Activated CD8-positive, alpha-beta memory T cell treated with anti-CD3 and anti-CD28 coated beads, Interleukin-2, amount 50 U/mL, for 1 hour (primary cell): ENCODE measurements around the gene LRRC46.
A peak's percentile ranks its signal among the peaks of the same experiment; 100 is the strongest.

Source experiments
- DNase-seq: peaks from one replicate; pipeline ENCODE4 v3.0.0-alpha.2; 2020; ENCODE audit errors: extremely low read depth

The LRRC46 gene

DNA sequence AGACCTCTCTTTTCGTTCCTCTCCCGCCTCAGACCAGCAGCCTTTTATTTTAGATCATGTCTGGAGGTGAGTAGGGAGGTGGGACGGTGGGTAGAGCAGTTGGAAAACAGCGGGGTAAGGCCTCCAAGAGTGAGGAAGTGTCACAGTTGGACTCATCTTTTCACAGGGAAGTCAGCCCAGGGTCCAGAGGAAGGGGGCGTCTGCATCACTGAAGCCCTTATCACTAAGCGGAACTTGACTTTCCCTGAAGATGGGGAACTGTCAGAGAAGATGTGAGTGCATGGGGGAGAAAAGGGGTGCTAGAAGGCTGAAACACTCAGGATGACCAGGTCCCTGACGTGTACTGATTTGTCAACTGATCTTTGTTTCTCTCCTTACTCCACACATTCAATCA, 461 bp downstream of the LRRC46 start:
- no peak for DNase-seq

DNA sequence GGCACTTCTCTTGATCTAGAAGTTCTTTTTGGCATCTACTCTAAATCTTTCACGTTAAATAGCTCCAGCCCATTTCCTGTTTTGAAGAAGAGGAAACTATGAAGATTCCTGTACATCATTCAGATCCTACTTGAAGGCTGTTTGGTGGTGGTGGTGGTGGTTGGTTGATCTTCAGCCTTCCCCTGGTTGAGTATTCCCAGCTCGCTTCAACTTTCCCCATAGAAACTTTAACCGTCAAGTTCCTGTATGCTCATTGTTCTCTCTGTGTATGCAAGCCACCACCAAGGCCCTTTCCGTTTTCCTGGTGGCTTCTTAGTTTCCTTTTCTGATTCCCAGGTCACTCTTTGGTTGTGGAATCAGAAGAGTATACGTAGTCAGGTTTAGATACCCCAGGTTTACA, 3.3 kb downstream of the LRRC46 start:
- DNase-seq, result no peak

DNA sequence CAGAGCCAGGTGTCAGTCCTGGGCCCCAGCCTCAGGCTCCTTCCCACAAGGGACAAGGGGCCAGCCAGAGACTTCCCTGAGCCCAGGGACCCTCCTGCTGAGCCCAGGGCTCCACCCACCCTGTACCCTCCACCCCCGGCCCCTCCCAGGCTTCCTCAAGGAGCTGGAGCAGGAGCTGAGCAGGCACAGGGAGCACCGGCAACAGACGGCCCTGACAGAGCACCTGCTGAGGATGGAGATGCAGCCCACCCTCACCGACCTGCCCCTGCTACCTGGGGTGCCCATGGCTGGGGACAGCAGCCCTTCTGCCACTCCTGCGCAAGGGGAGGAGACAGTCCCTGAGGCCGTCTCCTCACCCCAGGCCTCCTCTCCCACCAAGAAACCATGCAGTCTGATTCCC, 5.1 kb downstream of the LRRC46 start:
- no peak for DNase-seq

DNA sequence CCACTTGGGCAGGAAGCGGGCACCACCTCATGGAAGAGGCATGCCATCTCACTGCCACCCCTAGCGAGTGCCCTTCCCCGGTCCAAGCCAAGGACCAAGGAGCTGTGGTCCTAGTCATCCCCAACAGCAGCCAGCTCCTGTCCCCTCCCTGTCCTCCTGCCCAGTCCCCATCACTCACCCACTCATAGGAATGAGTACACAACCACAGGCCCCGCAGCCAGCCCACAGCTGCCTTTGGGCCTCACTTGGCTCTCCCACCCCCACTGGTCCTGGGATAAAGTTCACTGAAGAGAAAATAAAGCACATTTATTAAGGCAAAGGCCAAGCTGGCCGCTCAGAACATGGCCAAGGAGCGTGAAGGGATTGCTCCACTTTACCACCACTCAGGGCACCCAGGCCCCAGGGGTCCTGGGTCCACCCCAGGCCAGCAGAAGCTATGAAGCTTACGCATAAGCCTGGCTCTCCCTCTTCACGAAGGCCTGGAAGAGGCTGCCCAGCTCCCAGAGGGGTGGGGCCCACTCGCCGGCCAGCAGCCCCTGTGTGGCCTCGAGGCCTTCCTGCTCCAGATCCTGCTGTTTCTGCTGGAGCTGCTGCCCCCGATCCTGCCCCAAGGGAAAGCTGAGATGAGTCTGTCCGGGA, 6.0 kb downstream of the LRRC46 start:
- no peak for DNase-seq

DNA sequence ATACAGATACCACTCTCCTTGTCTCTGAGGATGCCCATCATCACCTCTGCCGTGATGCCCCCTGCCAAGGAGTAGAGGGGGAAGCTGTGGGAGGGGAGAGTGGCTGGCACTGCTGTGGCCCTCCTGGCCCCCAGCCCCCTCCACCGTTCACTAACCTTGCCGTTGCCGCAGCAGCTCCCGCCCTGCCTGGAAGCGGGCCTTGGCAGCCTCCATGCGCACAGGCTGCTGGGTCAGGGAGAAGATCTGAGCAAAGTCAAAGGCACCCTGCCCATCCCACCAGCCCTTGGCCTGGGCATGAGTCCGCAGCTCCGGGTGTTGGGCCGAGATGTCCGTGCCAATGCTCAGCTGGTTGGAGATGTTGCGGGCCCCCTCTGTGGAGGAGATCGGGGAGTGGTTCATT, 7.2 kb downstream of the LRRC46 start:
- no peak for DNase-seq

DNA sequence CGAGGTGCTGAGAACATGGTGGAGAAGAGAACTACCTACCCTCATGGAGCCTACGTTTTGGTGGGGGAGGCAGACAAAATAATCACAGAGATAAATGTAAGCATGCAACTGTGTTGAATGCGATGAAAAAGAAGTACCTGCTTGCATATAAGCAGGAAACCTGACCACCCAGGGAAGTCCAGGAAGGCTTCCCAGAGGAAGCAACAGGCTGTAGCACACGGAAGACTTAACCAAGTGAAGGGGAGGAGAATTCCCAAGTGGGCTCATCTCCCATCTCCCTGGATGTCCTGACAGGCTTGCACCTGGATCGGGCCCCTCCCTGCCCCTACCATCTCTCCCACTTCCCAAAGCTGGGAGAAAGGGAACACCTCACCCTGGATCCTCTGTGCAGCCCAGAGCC, 7.6 kb downstream of the LRRC46 start:
- DNase-seq, result no peak

DNA sequence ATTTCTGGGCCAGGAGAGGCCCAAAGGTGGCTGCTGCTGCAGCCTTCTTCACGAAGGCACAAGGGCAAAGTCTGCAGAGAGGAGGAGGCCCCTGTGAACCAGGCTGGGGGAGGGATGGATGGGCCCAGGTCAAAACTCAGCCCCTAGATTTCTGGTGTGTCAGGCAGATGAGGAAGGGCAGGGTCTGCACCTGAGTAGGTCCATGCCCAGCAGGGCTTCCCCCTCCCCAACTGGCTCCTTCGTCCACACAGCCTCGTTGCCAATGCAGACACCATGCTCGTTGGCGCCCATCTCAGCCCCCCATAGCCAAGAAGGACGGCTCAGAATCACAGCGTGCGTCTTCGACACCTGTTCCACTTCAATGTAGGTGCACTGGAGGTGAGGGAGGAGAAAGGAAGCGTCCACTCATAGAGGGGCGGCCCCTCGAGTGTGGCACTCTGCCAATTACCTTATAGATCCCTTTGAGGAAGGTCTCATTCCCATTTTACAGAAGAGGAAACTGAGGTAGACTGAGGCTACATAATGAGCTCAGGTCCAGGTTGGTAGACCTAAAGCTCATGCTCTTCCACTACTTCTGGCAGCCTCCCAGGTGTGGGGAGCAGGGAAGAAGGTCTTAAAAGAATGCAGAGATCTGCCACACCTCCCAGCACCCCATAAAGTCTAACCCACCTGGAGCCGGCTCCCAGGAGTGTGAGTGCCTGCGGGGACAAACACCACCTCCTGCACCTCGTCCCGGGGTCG, 8.7 kb downstream of the LRRC46 start:
- no peak for DNase-seq

DNA sequence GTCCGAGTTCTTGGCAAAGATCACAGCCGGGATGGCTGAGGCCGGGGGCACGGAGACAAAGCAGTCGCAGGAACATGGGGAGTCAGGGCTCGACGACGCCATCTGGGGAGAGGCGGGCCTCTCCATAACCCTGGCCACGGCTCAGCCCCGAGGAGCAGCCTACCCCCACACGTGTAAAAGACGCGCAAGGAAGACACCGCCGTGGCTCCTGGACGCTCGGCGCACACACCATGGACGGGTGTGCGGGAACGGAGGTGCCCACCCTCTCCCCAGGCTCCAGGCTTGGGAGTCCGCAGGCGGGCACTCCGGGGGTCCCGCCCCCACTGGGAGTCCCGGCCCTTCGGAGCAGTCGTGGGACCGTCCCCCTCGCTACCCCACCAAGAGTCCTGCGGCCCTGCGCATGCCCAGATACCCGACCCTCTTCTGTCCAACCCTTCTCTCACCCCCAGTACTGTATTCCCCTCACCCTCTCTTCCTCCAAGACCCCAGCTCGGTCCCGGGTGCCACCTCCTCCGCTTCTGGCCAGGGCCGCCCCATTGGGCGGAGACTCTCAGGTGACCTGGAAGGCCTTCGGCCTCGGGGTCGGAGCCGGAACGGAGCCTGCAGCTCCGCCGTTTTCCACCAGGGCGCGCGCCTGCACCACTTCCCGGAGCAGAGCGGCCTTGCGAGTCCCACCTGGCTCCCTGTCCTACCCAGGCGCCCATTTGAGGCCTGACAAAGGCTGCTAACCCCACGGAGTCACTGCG, 9.4 kb downstream of the LRRC46 start, which contains the start of gene SCRN2:
Gene SCRN2, minus strand, starts transcription at position 532 of the 746 bp plus-strand sequence. Its CDS starts 430 bp downstream, at position 102.
- peak; percentile 47 for DNase-seq

DNA sequence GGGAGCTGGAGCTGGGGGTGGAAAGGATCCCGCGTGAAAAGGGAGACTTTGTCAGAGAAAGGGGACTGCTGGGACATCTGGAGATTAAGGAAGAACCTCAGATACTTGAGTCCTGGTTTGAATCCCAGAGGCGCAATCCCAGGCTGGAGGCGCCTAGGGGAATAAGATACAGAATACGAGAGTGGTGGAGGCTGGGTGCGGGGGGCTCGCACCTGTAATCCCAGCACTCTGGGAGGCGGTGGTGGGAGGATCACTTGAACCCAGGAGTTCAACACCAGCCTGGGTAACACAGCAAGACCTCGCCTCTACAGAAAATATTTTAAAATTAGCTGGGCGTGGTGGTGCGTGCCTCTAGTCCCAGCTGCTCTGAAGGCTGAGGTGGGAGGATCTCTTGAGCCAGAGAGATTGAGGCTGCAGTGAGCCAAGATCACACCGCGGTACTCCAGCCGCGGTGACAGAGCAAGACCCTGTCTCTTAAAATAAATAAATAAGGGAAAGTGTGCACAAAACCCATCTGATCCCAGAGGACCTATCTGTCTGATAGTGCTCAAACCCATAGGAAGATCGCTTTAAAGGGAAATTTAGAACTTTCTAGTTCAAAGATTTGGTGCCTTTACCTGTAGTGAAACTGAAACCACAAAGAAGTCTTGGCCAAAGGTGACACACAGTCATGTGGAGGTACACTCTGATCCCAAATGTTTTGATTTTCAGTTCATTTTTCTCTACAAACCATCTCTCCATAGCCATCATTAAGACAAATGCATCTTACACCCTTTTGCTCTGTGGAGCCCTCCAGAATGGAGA, 10.2 kb downstream of the LRRC46 start:
- DNase-seq, result no peak

DNA sequence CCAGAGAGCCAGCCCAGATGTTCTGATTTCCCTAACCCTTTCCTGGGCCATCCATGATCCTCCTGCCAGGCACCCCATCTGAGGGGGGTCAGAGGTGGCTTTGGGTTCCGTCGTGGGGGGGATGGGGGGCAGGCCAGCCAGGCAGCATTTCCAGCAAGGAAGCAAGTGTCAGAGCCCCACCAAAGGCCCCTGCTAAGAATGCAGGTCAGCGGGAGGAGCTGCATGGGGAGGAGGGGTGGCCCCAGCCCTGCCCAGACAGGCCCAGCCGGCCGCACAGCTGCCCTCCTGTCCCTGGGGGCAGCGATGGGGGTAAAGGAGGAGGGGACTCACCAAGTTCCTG, 11.9 kb downstream of the LRRC46 start:
- DNase-seq, result no peak

DNA sequence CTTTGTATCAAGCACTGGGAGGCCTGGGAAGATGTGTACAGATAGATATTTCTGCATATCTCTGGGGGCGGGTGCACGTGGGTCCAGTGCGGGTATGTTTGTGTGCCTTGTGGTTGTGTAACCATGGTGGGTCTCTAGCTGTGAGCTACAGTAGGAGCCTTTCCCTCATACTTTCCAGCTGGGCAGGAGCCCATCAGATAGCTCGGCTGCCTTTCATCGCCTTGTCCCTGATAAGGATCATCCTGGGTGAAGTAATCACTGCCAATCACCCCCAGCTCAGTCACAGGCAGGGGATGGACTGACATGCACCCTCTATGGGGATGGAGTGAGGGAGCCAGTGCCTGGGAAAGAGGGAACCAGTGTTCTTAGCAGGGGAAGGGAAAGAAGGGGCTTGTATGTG, 12.8 kb downstream of the LRRC46 start:
- no peak for DNase-seq

DNA sequence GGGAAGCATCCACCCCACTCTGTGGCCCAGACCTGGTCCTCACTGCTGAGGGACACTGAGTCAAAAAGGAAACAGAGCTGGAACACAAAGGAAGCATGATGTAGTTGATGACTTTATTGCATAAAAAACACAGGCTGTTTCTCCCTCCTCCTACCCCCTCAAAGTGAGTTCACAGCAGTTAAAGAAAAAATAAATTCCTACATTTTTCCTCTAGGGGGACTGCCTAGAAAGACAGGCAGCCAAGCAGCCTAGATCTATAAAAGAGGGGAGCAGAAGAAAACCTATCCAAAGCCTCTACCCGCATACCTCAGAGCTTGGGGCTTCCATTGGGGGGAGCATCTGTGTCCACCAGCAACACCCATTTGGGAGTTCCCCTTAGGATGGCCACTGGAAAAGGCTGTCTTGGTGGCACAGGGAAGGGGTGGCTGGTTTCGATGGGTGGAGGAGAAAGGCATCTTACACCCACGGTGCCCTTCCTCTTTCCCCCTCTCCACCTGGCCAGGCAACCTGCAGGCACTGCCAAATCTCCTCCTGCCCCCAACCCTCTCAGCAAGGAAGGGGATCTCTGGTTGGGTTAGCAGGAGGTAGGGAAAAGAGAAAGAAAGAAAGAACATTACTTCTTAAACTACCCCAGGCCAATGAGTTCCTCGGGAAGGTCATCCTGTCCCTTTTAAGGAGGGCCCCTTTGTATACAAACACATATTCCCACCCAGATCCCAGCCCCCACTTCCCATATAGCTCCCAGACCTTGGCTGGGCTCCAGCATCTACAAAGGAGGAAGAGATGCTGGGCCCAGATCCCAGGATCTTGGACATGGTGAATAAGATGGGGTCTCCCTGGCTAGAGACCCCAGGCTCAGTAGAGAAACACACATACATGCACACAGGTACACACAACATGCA, 13.6 kb downstream of the LRRC46 start:
- no peak for DNase-seq

DNA sequence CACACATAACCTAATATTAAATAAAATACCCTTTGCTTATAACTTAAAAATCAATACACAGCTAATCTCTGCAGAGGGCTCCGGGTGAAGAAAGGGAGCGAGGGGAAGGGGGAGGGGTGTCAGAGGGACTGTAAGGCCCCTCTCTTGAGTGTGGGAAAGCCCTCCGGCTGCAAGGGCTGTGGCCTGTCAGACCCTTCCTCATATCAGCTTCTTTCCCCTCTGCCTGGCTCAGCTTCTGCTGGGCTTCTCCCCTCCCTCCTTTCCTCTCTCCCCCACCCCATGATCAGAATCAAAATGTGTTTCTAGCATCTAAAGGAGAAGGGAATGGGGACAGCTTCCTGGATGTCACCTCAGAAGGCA, 14.2 kb downstream of the LRRC46 start:
- DNase-seq, result no peak

DNA sequence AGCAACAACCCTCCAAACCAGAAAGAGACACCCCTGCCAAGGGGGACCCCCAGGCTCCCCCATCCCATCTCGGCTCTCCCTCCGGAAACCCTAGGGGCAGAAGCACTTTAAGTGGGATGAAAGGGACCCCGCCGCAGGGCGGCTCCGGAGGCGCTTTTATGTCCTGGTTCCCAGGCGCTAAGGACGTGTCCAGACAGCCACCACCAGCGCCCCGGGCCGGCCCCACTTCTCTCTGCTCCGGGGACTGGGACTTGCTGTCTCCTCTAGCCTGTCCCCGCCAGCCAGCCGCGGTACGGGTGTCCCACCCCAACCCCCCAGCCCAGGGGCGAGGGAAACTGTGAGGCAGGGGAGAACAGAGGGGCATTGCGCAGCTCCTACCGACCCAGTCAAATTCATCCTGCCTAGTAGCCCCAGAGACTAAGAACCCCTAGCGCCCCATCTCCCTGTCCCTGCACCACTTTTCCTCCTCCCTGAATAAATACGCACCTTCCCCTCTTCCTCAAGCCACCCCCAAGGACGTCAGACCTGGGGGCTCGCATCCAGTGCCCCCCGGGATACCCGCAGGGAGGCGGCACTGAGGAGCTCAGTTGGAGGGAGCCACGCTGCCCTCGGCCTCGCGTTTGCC, 15.4 kb downstream of the LRRC46 start:
- no peak for DNase-seq

DNA sequence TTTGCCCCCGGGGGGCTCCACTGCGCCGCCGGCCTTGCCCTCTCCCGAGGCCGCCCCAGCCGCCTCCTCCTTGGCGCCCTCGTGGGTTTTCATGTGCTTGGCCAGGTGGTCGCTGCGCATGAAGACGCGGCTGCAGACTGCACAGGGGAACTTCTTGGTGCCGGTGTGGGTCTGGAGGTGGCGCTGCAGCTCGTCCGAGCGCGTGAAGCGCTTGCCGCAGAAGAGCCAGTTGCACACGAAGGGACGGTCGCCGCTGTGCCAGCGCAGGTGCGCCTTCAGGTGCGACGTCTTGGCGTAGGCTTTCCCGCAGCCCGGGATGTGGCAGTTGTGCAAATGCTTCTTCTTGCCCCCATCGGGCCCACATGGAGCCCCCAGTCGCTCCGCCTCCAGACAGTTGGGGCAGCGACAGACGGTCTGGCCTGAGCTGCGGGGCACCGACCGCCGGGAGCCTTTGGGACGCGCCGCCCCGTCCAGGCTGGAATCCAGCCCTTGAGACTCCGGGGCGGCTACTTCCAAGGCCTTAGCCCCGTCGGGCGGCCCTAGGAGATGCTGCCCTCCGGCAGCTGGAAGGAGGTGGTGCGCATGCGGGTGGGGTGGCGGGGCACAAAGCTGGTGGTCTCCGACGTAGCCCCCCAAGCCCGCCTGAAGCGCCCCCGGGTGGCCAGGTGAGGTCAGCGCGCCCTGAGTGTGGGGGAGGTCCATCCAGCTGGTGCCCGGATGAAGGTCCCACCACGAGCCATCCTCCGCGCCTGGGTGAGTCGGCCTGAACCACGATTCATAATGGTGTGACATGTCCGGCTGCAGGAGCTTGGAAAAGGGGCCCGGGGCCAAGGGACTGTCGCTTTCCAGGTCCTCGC, 16.1 kb downstream of the LRRC46 start:
- DNase-seq, result no peak

DNA sequence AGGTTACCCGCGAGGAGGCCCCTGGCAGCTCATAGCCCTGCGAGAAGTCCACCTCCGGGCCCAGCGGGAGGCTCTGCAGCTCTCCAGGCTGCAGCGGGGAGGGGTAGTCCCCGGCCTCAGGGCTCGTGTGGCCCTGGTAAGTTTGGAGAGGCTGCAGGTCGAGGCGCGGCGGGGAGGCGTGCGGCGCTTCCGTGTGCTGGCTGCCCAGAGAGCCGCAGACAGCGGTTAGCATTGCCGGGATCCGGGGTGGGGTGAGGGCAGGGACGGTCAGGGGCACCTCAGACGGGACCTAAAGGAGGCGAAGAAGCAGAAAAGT, 16.7 kb downstream of the LRRC46 start:
- DNase-seq, result no peak

DNA sequence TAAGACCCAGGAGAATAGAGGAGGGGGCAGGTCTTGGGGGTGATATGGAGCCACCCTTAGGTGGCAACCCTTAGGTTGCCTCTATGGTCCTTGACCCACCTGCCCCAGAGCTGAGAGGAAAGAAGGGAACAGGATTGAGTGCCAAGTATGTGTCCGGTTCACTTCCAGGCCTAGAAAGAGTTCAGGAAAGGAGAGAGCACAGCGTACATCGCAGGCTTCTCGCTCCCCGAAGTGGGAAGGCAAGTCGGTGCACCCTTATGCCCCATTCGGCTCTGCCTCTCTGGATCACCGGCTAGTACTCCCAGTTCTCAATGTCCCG, 18.9 kb downstream of the LRRC46 start:
- no peak for DNase-seq

DNA sequence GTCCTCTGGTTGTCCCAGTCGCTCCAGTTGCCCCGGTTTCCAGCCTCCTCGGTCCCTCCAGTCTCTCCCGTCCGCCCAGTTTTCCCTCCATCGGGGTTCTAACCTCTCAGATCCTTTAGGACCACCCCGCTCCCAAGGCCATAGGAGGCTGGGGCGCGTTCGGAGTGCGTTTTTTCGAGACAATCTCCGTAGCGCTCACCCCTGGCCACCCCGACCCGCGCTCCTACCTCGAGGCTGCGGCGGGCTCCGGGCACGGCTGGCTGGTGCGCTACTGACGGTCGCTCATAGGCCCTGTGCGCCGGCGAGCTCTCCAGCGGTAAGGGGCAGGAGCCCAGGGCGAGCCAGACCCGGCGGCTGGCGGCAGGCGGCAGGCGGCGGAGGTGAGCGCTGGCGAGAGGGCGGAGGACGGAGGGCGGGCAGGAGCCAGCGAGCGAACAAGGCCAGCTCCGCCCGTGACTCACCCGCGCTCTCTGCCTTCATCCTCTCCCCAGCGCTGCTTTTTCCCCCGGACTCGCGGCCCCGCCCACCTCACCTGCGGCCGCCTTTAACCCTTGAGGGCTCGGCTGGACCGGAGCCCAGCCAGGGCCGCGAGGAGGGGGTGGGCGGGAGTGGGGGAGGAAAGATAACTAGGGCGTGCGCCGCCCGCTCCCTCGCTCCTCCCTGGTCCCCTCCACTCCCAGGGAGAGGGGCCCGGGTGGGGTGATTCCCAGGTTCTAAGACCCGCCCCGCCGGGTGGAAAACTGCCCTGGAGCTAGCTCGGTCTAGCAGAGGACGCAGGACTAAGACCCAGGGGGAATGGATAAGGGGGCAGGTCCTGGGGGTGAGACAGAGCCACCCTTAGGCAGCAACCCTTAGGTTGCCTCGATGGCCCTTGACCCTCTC, 19.5 kb downstream of the LRRC46 start, which contains the start of gene SP6:
Gene SP6, minus strand, starts transcription at position 472 of the 882 bp plus-strand sequence. CDS start 2,734 bp downstream, outside the sequence.
- peak; percentile 52 for DNase-seq

DNA sequence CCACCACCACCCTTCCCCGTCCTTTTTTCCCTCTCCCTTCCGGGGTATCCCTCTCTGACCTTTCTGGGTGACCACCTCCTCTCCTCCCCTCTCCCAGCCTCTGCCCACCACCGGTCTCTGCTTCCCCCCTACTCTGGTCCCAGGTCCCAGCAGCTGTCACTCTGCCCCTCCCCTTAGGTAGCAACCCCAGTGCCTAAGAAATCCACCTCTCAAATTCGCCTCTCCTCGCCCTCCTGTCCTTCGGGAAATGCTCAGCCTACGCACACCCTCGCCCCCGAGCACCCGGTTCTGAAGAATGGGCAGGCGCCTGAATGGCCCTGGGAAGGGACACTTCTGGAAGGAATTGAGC, 20.3 kb downstream of the LRRC46 start:
- DNase-seq, result no peak
